Measurements from ENCODE around the gene SEMA6A.

DNA sequence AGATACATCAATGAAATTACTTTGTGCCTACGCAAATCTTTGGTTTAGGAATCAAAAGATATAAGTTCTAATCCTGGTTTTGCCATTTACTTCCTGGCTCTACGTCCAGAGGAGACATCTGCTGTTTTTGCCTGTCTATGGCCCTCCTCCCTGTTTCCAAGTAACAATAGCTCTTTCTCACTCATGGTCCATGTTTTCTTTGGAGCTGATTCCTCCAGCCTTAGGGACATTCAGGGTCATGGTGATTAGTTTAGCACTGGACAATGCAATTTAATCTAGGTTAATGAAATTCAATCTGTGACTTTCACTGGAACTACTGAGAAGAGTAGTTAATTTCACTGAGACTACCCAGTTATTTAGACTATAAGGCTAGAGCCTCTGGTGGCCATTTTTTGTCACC lies 170.6 kb downstream of the SEMA6A start:
- no peak for TF ChIP-seq SMC3 (IDR thresholded peaks at IDR 0.05; ENCODE audit: low read depth, low read length)
- TF ChIP-seq, protein P1, sequence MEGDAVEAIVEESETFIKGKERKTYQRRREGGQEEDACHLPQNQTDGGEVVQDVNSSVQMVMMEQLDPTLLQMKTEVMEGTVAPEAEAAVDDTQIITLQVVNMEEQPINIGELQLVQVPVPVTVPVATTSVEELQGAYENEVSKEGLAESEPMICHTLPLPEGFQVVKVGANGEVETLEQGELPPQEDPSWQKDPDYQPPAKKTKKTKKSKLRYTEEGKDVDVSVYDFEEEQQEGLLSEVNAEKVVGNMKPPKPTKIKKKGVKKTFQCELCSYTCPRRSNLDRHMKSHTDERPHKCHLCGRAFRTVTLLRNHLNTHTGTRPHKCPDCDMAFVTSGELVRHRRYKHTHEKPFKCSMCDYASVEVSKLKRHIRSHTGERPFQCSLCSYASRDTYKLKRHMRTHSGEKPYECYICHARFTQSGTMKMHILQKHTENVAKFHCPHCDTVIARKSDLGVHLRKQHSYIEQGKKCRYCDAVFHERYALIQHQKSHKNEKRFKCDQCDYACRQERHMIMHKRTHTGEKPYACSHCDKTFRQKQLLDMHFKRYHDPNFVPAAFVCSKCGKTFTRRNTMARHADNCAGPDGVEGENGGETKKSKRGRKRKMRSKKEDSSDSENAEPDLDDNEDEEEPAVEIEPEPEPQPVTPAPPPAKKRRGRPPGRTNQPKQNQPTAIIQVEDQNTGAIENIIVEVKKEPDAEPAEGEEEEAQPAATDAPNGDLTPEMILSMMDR (IDR thresholded peaks at IDR 0.05) = no peak; the same call in 1 of the 2 replicates
- no peak for TF ChIP-seq CHD2 (IDR thresholded peaks at IDR 0.05; ENCODE audit: low read length, partially characterized antibody)
- TF ChIP-seq NFIC (IDR thresholded peaks at IDR 0.05; ENCODE audit: borderline replicate concordance) = no peak
- no peak for TF ChIP-seq EZH2phosphoT487 (IDR thresholded peaks at IDR 0.05; ENCODE audit: borderline replicate concordance, low read depth)
- TF ChIP-seq, protein P2, sequence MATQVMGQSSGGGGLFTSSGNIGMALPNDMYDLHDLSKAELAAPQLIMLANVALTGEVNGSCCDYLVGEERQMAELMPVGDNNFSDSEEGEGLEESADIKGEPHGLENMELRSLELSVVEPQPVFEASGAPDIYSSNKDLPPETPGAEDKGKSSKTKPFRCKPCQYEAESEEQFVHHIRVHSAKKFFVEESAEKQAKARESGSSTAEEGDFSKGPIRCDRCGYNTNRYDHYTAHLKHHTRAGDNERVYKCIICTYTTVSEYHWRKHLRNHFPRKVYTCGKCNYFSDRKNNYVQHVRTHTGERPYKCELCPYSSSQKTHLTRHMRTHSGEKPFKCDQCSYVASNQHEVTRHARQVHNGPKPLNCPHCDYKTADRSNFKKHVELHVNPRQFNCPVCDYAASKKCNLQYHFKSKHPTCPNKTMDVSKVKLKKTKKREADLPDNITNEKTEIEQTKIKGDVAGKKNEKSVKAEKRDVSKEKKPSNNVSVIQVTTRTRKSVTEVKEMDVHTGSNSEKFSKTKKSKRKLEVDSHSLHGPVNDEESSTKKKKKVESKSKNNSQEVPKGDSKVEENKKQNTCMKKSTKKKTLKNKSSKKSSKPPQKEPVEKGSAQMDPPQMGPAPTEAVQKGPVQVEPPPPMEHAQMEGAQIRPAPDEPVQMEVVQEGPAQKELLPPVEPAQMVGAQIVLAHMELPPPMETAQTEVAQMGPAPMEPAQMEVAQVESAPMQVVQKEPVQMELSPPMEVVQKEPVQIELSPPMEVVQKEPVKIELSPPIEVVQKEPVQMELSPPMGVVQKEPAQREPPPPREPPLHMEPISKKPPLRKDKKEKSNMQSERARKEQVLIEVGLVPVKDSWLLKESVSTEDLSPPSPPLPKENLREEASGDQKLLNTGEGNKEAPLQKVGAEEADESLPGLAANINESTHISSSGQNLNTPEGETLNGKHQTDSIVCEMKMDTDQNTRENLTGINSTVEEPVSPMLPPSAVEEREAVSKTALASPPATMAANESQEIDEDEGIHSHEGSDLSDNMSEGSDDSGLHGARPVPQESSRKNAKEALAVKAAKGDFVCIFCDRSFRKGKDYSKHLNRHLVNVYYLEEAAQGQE (IDR thresholded peaks at IDR 0.05; ENCODE audit: low read depth, low read length) = no peak
- no peak for TF ChIP-seq POLR2AphosphoS5 (IDR thresholded peaks at IDR 0.05; ENCODE audit: low read depth, low read length)
- TF ChIP-seq MXI1 (IDR thresholded peaks at IDR 0.05; ENCODE audit: low read depth, low read length) = no peak
